ENCODE data around the gene CHTF8.

CHTF8 gene

GRCh38 chr16:69115361-69115760 is 17.0 kb downstream of the CHTF8 start:
- CTCF ChIA-PET = interaction anchor here (1.0 to 5.6 kb wide), 2 partner anchors 9 to 26 kb away, joined by 3 to 57 read pairs; no protein-coding TSS in a partner anchor
- Histone ChIP-seq H3K4me1 (ENCODE audit: control insufficient read depth, insufficient read depth, low read length) (no peaks in the 10 kb centered on the region), H3K4me3 (ENCODE audit: low read depth, low read length) (no peak overlapping the region), H3K9me3 (ENCODE audit: control insufficient read depth, insufficient read depth, low read depth, low read length) (no peaks in the 10 kb centered on the region), H3K36me3 (ENCODE audit: control insufficient read depth in 2 of 2, insufficient read depth in 1 of 2, low read length in 2 of 2) (peaks cover 0 to 70% of the 10 kb centered on the region in 2 experiments; a peak in 1 of 3 replicates), H3K27ac (ENCODE audit: extremely low read depth, low read depth, low read length) (no peak overlapping the region)
- TF ChIP-seq ZNF768 (tag by site-specific recombination; IDR thresholded peaks at IDR 0.05) (no peak), ZNF626 (tag by site-specific recombination; IDR thresholded peaks at IDR 0.05) (no peak), ZFP41 (tag by site-specific recombination; IDR thresholded peaks at IDR 0.05; ENCODE audit: borderline replicate concordance) (no peak), ZNF488 (tag by site-specific recombination; IDR thresholded peaks at IDR 0.05) (no peak), ZBTB17 (tag by site-specific recombination; IDR thresholded peaks at IDR 0.05) (no peak), ZSCAN18 (tag by site-specific recombination; IDR thresholded peaks at IDR 0.05) (no peak), KLF16 (tag by site-specific recombination; IDR thresholded peaks at IDR 0.05) (no peak), KLF17 (tag by site-specific recombination; IDR thresholded peaks at IDR 0.05) (no peak), ZNF585B (tag by site-specific recombination; IDR thresholded peaks at IDR 0.05) (no peak), ZBTB26 (tag by site-specific recombination; optimal IDR thresholded peaks at IDR 0.05) (no peak), ZSCAN16 (tag by site-specific recombination; IDR thresholded peaks at IDR 0.05) (no peak)
- POLR2A ChIA-PET = no interaction called here

GRCh38 chr16:69114976-69115355 is 17.4 kb downstream of the CHTF8 start:
- CTCF ChIA-PET = interaction anchor here (0.6 to 5.6 kb wide), 4 partner anchors 9 to 213 kb away, joined by 3 to 57 read pairs (median 10); no protein-coding TSS in a partner anchor
- POLR2A ChIA-PET = no interaction called here
- H3K27ac ChIP-seq (ENCODE audit: extremely low read depth, low read depth, low read length) = no peak overlapping the region
- no peaks in the 10 kb centered on the region for H3K4me1 ChIP-seq (ENCODE audit: control insufficient read depth, insufficient read depth, low read length)
- peaks cover 0 to 67% of the 10 kb centered on the region in 2 experiments; a peak in 1 of 3 replicates for H3K36me3 ChIP-seq (ENCODE audit: control insufficient read depth in 2 of 2, insufficient read depth in 1 of 2, low read length in 2 of 2)
- H3K4me3 ChIP-seq (ENCODE audit: low read depth, low read length) = no peak overlapping the region
- no peaks in the 10 kb centered on the region for H3K9me3 ChIP-seq (ENCODE audit: control insufficient read depth, insufficient read depth, low read depth, low read length)
- no peak for TF ChIP-seq KLF1 (tag by site-specific recombination; IDR thresholded peaks at IDR 0.05)
- TF ChIP-seq ZNF398 (tag by site-specific recombination; IDR thresholded peaks at IDR 0.05) = no peak
- no peak for TF ChIP-seq ZNF214 (tag by site-specific recombination; IDR thresholded peaks at IDR 0.05; ENCODE audit: borderline replicate concordance)
- TF ChIP-seq ZNF202 (tag by site-specific recombination; IDR thresholded peaks at IDR 0.05; ENCODE audit: borderline replicate concordance) = no peak
- no peak for TF ChIP-seq ZNF221 (tag by site-specific recombination; IDR thresholded peaks at IDR 0.05; ENCODE audit: borderline replicate concordance)
- TF ChIP-seq ZNF518A (tag by site-specific recombination; conservative IDR thresholded peaks at IDR 0.05; ENCODE audit: low read depth) = no peak
- TF ChIP-seq ZNF433 (tag by site-specific recombination; IDR thresholded peaks at IDR 0.05; ENCODE audit: low read depth) = no peak
- TF ChIP-seq ZNF514 (tag by site-specific recombination; IDR thresholded peaks at IDR 0.05) = no peak
- TF ChIP-seq ZNF24 (tag by site-specific recombination; IDR thresholded peaks at IDR 0.05) = no peak
- no peak for TF ChIP-seq ZNF26 (tag by site-specific recombination; IDR thresholded peaks at IDR 0.05)
- TF ChIP-seq ZFHX2 (tag by site-specific recombination; conservative IDR thresholded peaks at IDR 0.05) = no peak
- TF ChIP-seq KLF16 (tag by site-specific recombination; IDR thresholded peaks at IDR 0.05) = no peak

All from HEK293 (cell line).